ENCODE results near the gene SEC23B.

Gene SEC23B

DNA sequence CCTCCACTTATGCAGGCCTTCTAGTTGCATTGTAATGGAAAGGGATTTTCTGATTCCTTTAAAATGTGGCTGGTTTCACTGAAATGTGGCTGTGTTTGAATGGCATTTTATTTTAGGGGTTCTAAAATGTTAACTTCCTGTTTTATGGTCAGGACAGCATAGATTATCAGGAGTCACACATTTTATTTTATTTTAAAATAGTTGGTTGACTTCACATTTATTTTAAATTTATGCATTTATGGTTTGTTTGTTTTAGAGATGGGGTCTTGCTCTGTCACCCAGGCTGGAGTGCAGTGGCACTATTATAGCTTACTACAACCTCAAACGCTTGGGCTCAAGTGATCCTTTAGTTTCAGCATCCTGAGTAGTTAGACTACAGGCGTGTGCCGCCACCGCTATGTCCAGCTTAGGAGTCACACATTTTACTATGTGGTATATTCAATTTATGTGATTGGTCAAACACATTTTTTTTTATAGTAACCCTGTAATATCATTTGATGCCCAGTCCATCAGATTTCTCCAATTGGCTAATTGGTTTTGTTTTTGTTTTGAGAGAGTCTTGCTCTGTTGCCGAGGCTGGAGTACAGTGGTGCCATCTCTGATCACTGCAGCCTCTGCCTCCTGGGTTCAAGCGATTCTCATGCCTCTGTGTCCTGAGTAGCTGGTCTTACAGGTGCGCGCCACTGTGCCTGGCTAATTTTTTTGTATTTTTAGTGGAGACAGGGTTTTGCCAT, 82.4 kb downstream of the SEC23B start:
- no peak for DNase-seq

DNA sequence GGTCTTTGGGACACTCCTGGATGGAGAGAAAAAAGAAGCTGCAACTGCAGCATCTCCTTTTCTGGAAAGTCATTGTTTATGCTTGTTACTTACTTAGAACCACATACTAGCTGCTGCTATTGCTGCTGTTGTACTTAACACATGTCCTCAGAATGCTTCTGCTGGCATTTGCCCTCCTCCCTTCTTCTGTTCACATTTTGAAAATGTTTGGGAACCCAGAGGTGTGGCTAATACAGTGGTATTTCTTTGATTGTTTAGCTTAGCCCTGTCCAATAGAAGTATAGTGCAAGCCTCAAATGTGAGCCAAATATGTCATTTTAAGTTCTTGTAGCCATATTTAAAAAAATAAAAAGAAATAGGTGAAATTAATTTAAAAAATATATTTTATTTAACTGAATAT, 88.5 kb downstream of the SEC23B start:
- DNase-seq, result no peak

DNA sequence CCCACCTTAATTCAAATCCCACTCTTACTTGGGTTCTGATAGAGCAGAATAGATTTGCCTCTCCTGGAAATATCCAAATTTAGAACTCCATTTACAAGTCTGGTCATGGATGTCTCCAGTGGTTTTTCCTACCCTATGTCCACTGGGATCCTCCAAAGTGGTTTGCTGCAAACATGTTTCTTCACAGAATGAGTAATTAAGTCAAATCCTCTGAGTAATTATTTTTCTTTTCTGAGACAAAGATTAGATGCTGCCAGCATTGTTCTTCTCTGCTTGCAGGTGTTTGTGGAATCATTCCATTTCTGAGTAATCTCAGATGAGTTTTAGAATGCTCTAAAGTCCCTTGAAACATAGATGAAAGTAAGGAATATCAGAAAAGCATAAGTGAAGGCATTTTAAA, 102.0 kb downstream of the SEC23B start:
- DNase-seq, result no peak
